Measurements from ENCODE around the gene BCDIN3D.

BCDIN3D gene

GRCh38 chr12:49854976-49855375, 12.1 kb upstream of the BCDIN3D start:
- no peak for DNase-seq

- no peak for DNase-seq
Measured at GRCh38 chr12:49853671-49854070, 10.8 kb upstream of the BCDIN3D start.

GRCh38 chr12:49847161-49847560, 4.3 kb upstream of the BCDIN3D start:
- no peak for DNase-seq

GRCh38 chr12:49846032-49846431, 3.1 kb upstream of the BCDIN3D start:
- DNase-seq: no peak

GRCh38 chr12:49843876-49844437, 1.1 kb upstream of the BCDIN3D start:
- DNase-seq: no peak

- DNase-seq: peak; percentile 39
Measured at GRCh38 chr12:49843411-49843810, 505 bp upstream of the BCDIN3D start.

- peak; percentile 79 for DNase-seq
Measured at GRCh38 chr12:49838973-49839633, 3.8 kb downstream of the BCDIN3D start.

- DNase-seq: no peak
Measured at GRCh38 chr12:49832836-49833421, 10.0 kb downstream of the BCDIN3D start.

- no peak for DNase-seq
Measured at GRCh38 chr12:49831717-49832116, 11.2 kb downstream of the BCDIN3D start.

GRCh38 chr12:49828133-49829091, 14.5 kb downstream of the BCDIN3D start, which contains the start of gene NCKAP5L:
Gene NCKAP5L, minus strand, starts transcription at chr12:49828413. Its CDS starts 24,369 bp downstream, at chr12:49804044.
- peak; percentile 99 for DNase-seq

GRCh38 chr12:49827401-49828099, 15.4 kb downstream of the BCDIN3D start:
- DNase-seq: peak; percentile 91

GRCh38 chr12:49827051-49827400, 15.9 kb downstream of the BCDIN3D start:
- DNase-seq: no peak

- no peak for DNase-seq
Measured at GRCh38 chr12:49825971-49826421, 16.9 kb downstream of the BCDIN3D start.

GRCh38 chr12:49825360-49825970, 17.4 kb downstream of the BCDIN3D start:
- peak; percentile 21 for DNase-seq

GRCh38 chr12:49824895-49825294, 18.0 kb downstream of the BCDIN3D start:
- DNase-seq: no peak

GRCh38 chr12:49824416-49824815, 18.5 kb downstream of the BCDIN3D start:
- DNase-seq: no peak

GRCh38 chr12:49823951-49824350, 19.0 kb downstream of the BCDIN3D start:
- peak; percentile 54 for DNase-seq

- DNase-seq: no peak
Measured at GRCh38 chr12:49823350-49823749, 19.6 kb downstream of the BCDIN3D start.

- peak; percentile 72 for DNase-seq
Measured at GRCh38 chr12:49821373-49822287, 21.3 kb downstream of the BCDIN3D start.

GRCh38 chr12:49819786-49820185, 23.1 kb downstream of the BCDIN3D start:
- no peak for DNase-seq

Measured in NCI-H82 (cell line).